ENCODE measurements around the gene ORC6.
A peak's percentile ranks its signal among the peaks of the same experiment; 100 is the strongest.

The ORC6 gene

GRCh38 chr16:46731691-46732555 is 42.5 kb downstream of the ORC6 start:
- Mint-ChIP-seq H3K4me3 (no peak overlapping the region), H3K4me1 (no peaks in the 10 kb centered on the region), H3K9me3 (no peaks in the 10 kb centered on the region), H3K27me3 (peaks cover 0 to 8% of the 10 kb centered on the region in 2 donors), H3K27ac (no peak overlapping the region), H3K36me3 (no peaks in the 10 kb centered on the region)
- DNase-seq (no peak), ATAC-seq (replicated peaks) (no peak)

- Mint-ChIP-seq H3K4me3 (no peak overlapping the region), H3K27ac (no peak overlapping the region), H3K9me3 (no peaks in the 10 kb centered on the region), H3K36me3 (no peaks in the 10 kb centered on the region), H3K27me3 (peaks cover 0 to 8% of the 10 kb centered on the region in 2 donors), H3K4me1 (no peaks in the 10 kb centered on the region)
- DNase-seq (no peak), ATAC-seq (replicated peaks) (no peak)
Observed at GRCh38 chr16:46732561-46732960, 43.1 kb downstream of the ORC6 start.

DNA sequence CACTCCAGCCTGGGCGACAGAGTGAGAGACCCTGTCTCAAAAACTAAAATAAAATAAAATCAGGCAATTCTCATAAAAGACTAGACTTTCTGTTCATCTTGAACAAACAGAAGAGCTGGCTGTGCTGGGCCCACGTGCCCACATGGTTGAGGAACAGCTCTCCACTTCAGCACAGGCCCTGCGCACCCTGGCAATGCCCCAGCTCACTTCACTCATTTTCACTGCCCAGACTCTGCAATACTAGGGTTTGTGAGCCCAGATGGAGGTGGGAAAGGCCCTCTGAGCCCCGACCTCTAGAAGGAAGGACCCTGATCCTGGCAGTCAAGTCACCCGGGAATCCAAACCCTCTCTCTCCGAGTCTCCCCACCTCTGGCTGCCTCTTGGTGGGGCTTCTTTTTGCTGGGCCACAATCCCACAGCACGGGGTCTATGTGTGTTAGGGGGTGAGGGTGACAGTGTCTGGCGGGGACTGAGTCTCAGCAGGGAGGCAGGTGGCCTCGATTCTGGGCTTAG is 43.9 kb downstream of the ORC6 start:
- H3K27ac Mint-ChIP-seq: no peak overlapping the region
- H3K9me3 Mint-ChIP-seq: no peaks in the 10 kb centered on the region
- no peak overlapping the region for H3K4me3 Mint-ChIP-seq
- ATAC-seq (replicated peaks): no peak
- DNase-seq: no peak
- peaks cover 0 to 8% of the 10 kb centered on the region in 2 donors for H3K27me3 Mint-ChIP-seq
- no peaks in the 10 kb centered on the region for H3K4me1 Mint-ChIP-seq
- no peaks in the 10 kb centered on the region for H3K36me3 Mint-ChIP-seq

DNA sequence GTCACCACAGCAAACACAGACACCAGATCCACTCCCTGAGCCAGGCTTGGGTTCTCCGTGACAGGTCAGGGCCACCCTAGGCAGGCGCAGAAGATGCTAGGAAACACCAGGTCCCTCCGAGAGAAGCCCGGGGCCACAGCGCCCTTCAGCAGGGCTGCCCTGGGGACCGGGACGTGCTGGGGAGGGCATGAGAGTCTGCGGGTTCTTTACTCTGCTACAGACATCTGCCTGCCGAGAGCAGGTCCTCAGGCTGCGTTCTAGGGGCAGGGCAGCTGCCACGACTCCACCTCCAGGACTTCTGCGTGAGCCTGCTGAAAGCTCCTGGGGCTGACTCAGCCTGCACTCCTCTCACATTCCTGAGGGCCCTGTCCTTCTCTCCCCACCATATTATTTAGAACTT is 47.2 kb downstream of the ORC6 start:
- H3K4me3 Mint-ChIP-seq: no peak overlapping the region
- ATAC-seq (replicated peaks) (no peak), DNase-seq (no peak)
- no peaks in the 10 kb centered on the region for H3K36me3 Mint-ChIP-seq
- no peaks in the 10 kb centered on the region for H3K9me3 Mint-ChIP-seq
- peaks cover 0 to 11% of the 10 kb centered on the region in 2 donors for H3K4me1 Mint-ChIP-seq
- no peaks in the 10 kb centered on the region for H3K27me3 Mint-ChIP-seq
- H3K27ac Mint-ChIP-seq: peak overlapping the region; percentile 56

DNA sequence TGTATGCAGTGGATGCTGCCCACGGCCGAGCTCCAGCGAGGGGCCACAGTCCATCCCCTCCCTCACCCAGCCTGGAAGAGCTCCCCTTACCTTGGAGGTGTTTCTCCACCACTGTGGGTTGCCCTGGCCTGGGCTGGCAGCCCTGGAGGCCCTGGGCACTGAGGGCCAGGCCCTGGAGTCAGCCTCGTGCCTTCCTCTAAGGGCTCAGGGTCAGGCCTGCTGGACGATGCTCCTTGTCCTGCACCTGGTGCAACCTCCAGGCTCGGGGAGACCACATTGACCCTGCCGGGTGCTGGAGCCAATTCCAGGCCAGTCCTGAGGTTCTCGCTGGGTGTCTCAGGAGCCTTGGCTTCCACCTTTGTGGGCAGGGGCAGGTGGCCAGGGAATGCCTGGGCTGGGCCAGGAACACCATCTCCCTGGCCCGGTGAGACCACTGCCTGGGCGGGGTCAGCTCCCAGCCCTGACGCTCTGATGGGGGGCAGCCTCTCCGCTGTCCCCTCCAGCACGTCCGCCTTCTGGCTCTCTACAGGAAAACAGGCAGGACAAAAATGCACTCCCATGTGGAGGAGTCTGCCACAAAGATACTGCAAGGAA is 48.3 kb downstream of the ORC6 start:
- Mint-ChIP-seq H3K4me3 (no peak overlapping the region), H3K4me1 (peaks cover 6 to 18% of the 10 kb centered on the region in 2 donors), H3K27ac (peak overlapping the region; percentile 72), H3K36me3 (no peaks in the 10 kb centered on the region), H3K27me3 (no peaks in the 10 kb centered on the region), H3K9me3 (no peaks in the 10 kb centered on the region)
- ATAC-seq (replicated peaks): no peak
- no peak for DNase-seq

GRCh38 chr16:46739934-46740333 is 50.5 kb downstream of the ORC6 start:
- Mint-ChIP-seq H3K27ac (peak overlapping the region; percentile 37), H3K36me3 (no peaks in the 10 kb centered on the region), H3K9me3 (no peaks in the 10 kb centered on the region), H3K4me1 (peaks cover 15 to 29% of the 10 kb centered on the region in 2 donors), H3K27me3 (no peaks in the 10 kb centered on the region), H3K4me3 (no peak overlapping the region)
- no peak for ATAC-seq (replicated peaks)
- no peak for DNase-seq

- Mint-ChIP-seq H3K9me3 (no peaks in the 10 kb centered on the region), H3K27ac (peak overlapping the region; percentile 94), H3K27me3 (no peaks in the 10 kb centered on the region), H3K4me1 (peaks cover 18 to 32% of the 10 kb centered on the region in 2 donors), H3K36me3 (no peaks in the 10 kb centered on the region), H3K4me3 (peak overlapping the region; percentile 73 to 77)
- ATAC-seq (replicated peaks) (peak; percentile 72 to 79), DNase-seq (peak; percentile 20)
Observed at GRCh38 chr16:46743232-46743719, 53.8 kb downstream of the ORC6 start.

DNA sequence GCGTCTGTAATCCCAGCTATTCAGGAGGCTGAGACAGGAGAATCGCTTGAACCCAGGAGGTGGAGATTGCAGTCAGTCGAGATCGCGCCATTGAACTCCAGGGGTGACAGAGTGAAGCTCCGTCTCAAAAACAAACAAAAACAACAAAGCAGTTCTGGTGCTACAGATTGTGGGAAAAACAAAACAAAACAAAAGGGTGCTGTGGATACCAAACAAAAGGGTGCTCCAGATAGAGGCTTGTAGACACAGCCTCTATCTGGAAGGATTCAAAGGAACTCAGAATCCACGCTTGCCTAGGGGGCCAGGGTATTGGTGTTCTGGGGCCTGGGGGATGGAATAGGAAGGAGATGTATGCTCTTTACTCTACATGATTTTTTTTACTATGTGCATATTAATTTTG is 56.2 kb downstream of the ORC6 start:
- ATAC-seq (replicated peaks): no peak

DNA sequence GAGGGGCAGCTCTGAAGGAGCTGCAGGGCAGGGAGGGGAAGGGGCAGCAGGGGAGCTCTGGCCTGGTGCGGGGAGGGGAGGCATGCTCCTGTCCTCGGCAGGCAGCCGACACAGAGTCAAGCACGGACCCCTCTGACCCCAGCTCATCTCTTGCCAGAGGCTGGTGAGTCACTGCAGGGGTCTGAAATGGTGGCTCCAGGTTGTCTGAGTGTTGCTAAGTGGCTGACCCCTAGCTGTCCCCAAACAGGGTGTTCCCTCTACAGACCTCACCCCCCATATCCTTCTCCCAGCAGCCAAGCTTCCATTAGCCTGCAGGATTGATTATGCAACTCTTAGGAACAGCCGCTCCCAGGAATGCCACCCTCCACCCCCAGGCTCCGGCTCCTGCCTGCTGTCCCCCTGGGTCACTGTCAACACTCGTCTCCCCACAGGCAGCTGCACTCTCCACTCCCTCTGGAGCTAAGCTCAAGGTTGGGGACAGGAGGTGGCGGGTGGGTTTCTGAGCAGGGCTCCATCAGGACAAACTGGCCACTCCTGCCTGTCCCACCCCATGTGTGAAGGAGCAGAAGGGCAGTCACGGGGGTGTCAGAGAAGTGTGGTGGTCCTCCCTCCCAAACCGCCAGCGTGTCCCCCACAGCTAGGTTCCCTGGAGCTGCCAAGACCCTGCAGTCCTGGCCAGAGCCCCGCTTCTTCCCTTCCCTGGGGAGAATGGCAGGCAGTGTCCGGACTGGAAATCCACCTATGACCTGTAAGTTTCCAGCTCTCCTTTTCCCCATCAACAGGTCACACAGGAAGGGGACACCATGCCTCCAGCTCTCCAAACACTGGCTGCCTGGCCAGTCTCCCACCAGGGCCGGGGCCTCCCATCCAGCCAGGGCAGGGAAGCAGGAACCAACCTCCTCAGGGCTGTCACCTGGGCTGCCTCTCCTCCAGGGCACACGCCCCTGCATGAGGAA is 57.6 kb downstream of the ORC6 start:
- ATAC-seq (replicated peaks): no peak
- no peak overlapping the region for H3K4me3 Mint-ChIP-seq
- H3K27ac Mint-ChIP-seq: no peak overlapping the region
- H3K4me1 Mint-ChIP-seq: peaks cover 24 to 33% of the 10 kb centered on the region in 2 donors
- H3K36me3 Mint-ChIP-seq: no peaks in the 10 kb centered on the region
- no peaks in the 10 kb centered on the region for H3K27me3 Mint-ChIP-seq
- no peaks in the 10 kb centered on the region for H3K9me3 Mint-ChIP-seq
- no peak for DNase-seq

More for the DNA sequence above, 56.2 kb downstream of the ORC6 start:
- Mint-ChIP-seq H3K27me3 (no peaks in the 10 kb centered on the region), H3K4me1 (peaks cover 24 to 41% of the 10 kb centered on the region in 2 donors), H3K36me3 (no peaks in the 10 kb centered on the region), H3K27ac (no peak overlapping the region), H3K4me3 (no peak overlapping the region), H3K9me3 (no peaks in the 10 kb centered on the region)
- DNase-seq: no peak

All from stimulated activated naive B cell treated with anti-CD40 and anti-IgM and Interleukin-4, amounts not matched to agents 10 μg/mL and 1 μg/mL and 100 μg/mL, for 72 hours (primary cell).